ENCODE data around the gene FKBP9.
"Not testable (repeated sequence)": the region's sequence is repeated elsewhere in the genome, so short reads cannot be mapped to it uniquely, and the experiment has no call there.

FKBP9 gene

DNA sequence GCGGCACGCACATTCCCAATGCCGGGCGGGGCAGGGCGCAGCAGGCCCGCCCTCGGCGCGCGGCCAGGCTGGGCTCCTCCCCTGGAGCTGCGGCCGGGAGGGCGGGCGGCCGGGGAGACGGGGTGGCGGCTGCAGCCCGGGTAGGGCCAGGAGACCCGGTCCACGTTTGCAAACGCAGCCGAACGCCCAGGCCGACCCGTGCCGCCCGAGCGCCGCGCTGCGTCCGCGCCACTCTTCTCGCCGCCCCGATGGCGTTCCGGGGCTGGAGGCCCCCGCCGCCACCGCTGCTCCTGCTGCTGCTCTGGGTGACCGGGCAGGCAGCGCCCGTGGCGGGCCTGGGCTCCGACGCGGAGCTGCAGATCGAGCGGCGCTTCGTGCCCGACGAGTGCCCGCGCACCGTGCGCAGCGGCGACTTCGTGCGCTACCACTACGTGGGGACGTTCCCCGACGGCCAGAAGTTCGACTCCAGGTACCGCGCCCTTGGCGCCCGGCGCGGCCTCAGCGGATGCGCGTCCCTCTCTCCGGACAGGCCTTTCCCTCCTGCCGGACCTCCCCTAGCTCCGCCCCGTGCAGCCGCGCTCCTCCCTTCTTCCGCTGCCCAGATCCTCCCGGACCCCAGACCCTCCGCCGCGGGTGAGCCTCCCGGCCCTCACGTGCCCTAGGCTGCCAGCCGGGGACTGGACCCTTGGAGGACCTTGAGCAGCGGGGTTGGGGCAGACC lies at the start of gene FKBP9:
FKBP9 (plus strand) TSS at position 115 of the 720 bp plus-strand sequence; CDS start at position 249, 134 bp downstream.
- Mint-ChIP-seq H3K4me3 (peak within 1 kb of the TSS; percentile 83), H3K27ac (peak within 1 kb of the TSS; percentile 0), H3K9me3 (no peaks in the 10 kb centered on the region), H3K36me3 (ENCODE audit: low read depth) (peaks cover 3% of the 10 kb centered on the region), H3K27me3 (ENCODE audit: low read depth) (peaks cover 42% of the 10 kb centered on the region), H3K4me1 (ENCODE audit: low read depth) (peaks cover 4% of the 10 kb centered on the region)

GRCh38 chr7:32910195-32910594 lies 47.0 kb upstream of the FKBP9 start:
- Mint-ChIP-seq H3K4me3 (no peak overlapping the region), H3K9me3 (no peaks in the 10 kb centered on the region), H3K36me3 (ENCODE audit: low read depth) (peaks cover 9% of the 10 kb centered on the region), H3K27me3 (ENCODE audit: low read depth) (no peaks in the 10 kb centered on the region), H3K4me1 (ENCODE audit: low read depth) (peaks cover 8% of the 10 kb centered on the region), H3K27ac (no peak overlapping the region)

DNA sequence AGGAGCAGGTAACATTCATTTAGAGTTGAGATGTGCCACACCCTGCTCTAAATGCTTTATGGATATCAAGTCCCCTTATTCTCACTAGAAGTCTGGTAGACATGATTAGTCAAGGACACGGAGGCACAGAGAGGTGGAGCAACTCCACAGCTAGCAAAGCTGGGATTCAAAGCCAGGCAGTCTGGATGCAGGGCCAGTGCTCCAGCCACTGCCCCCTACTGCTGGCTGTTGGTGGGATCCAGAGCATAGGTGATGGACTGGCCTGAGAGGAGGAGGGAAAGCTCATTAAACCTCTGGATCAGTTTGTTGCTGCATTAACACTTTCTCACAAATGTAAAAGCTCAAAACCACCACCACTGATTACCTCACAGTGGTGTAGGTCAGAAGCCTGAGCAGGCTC lies 43.1 kb upstream of the FKBP9 start:
- H3K36me3 Mint-ChIP-seq (ENCODE audit: low read depth): peaks cover 19% of the 10 kb centered on the region
- peaks cover 7% of the 10 kb centered on the region for H3K4me1 Mint-ChIP-seq (ENCODE audit: low read depth)
- H3K4me3 Mint-ChIP-seq: no peak overlapping the region
- H3K9me3 Mint-ChIP-seq: no peaks in the 10 kb centered on the region
- no peak overlapping the region for H3K27ac Mint-ChIP-seq
- no peaks in the 10 kb centered on the region for H3K27me3 Mint-ChIP-seq (ENCODE audit: low read depth)

GRCh38 chr7:32915041-32915536 lies 42.2 kb upstream of the FKBP9 start:
- Mint-ChIP-seq H3K27ac (no peak overlapping the region), H3K9me3 (no peaks in the 10 kb centered on the region), H3K4me3 (no peak overlapping the region), H3K36me3 (ENCODE audit: low read depth) (peaks cover 19% of the 10 kb centered on the region), H3K27me3 (ENCODE audit: low read depth) (no peaks in the 10 kb centered on the region), H3K4me1 (ENCODE audit: low read depth) (peaks cover 7% of the 10 kb centered on the region)

DNA sequence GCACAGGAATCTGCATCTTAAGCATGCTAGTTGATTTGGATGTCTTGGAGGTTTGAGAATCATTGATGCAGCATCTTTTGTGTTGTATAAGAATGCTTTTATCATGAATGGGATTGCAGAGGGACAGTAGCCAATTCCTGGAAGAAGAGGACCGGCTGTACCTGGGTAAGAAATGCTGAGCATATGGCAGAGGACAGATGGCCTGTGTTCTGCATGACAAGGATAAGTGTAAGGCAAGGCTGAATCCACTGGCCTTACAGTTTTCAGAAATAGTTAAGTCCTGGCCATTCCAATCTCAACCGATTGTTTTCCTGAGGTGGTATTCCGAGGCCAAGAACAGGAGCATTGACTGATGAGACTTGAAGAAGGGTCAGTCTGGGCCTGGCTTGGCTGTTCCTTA lies 41.2 kb upstream of the FKBP9 start:
- no peak overlapping the region for H3K27ac Mint-ChIP-seq
- no peak overlapping the region for H3K4me3 Mint-ChIP-seq
- H3K36me3 Mint-ChIP-seq (ENCODE audit: low read depth): peaks cover 19% of the 10 kb centered on the region
- H3K9me3 Mint-ChIP-seq: no peaks in the 10 kb centered on the region
- no peaks in the 10 kb centered on the region for H3K27me3 Mint-ChIP-seq (ENCODE audit: low read depth)
- peaks cover 7% of the 10 kb centered on the region for H3K4me1 Mint-ChIP-seq (ENCODE audit: low read depth)

GRCh38 chr7:32916994-32917393 lies 40.2 kb upstream of the FKBP9 start:
- not testable (repeated sequence) for H3K4me1 Mint-ChIP-seq (ENCODE audit: low read depth); H3K27me3 Mint-ChIP-seq (ENCODE audit: low read depth); H3K9me3 Mint-ChIP-seq; H3K4me3 Mint-ChIP-seq; H3K27ac Mint-ChIP-seq
- peaks cover 21% of the 10 kb centered on the region for H3K36me3 Mint-ChIP-seq (ENCODE audit: low read depth)

DNA sequence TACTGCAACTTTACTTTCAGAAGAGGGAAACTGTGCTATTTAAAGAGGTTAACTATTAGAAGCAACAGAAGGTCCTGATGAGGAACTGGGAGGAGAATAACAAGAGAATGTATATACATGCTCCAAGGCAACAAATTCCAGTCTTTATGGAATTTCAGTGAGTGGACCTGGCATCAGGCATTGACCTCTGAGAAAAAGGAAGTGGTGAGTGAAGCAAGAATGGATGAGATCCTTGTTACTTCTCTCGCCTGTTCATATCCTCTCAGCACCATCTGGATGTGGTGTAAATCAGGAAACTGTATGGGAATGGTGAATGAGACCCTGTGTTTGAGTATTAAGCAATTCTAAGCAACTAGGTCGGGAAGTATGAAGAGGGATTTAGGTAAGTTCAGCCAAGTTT lies 35.3 kb upstream of the FKBP9 start:
- Mint-ChIP-seq H3K4me1 (ENCODE audit: low read depth) (peaks cover 2% of the 10 kb centered on the region), H3K9me3 (no peaks in the 10 kb centered on the region), H3K4me3 (no peak overlapping the region), H3K36me3 (ENCODE audit: low read depth) (peaks cover 11% of the 10 kb centered on the region), H3K27ac (no peak overlapping the region), H3K27me3 (ENCODE audit: low read depth) (no peaks in the 10 kb centered on the region)

DNA sequence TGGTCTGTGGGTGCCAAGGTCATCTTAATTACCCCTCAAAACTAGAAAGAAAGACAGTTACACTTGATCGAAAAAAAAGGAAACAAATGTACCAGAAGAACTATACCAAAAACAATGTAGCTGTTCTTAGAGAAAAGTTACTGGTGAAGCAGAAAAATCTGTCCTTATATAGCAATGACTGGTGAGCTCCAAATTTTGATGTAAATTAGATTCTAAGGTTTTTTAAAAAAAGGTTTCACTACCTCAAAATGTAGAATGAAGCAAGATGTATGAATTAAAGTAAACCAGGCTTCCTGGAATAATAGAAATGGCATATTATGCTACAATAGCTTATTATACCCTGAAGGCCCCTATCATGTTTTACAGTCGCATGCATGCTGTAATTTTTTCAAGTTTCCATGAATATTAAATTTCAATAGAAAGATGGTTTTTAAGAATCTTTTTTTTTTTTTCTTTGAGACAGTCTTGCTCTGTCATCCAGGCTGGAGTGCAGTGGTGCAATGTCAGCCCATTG lies 28.4 kb upstream of the FKBP9 start:
- H3K27me3 Mint-ChIP-seq (ENCODE audit: low read depth): no peaks in the 10 kb centered on the region
- no peaks in the 10 kb centered on the region for H3K4me1 Mint-ChIP-seq (ENCODE audit: low read depth)
- H3K9me3 Mint-ChIP-seq: no peaks in the 10 kb centered on the region
- no peak overlapping the region for H3K27ac Mint-ChIP-seq
- H3K4me3 Mint-ChIP-seq: no peak overlapping the region
- H3K36me3 Mint-ChIP-seq (ENCODE audit: low read depth): peaks cover 8% of the 10 kb centered on the region

- peaks cover 8% of the 10 kb centered on the region for H3K36me3 Mint-ChIP-seq (ENCODE audit: low read depth)
- H3K9me3 Mint-ChIP-seq: no peaks in the 10 kb centered on the region
- no peak overlapping the region for H3K4me3 Mint-ChIP-seq
- no peak overlapping the region for H3K27ac Mint-ChIP-seq
- H3K4me1 Mint-ChIP-seq (ENCODE audit: low read depth): no peaks in the 10 kb centered on the region
- H3K27me3 Mint-ChIP-seq (ENCODE audit: low read depth): no peaks in the 10 kb centered on the region
Measured at GRCh38 chr7:32929430-32930143, 27.7 kb upstream of the FKBP9 start.

GRCh38 chr7:32930378-32930777 lies 26.9 kb upstream of the FKBP9 start:
- Mint-ChIP-seq H3K4me1 (ENCODE audit: low read depth) (no peaks in the 10 kb centered on the region), H3K36me3 (ENCODE audit: low read depth) (peaks cover 8% of the 10 kb centered on the region), H3K27me3 (ENCODE audit: low read depth) (no peaks in the 10 kb centered on the region), H3K4me3 (no peak overlapping the region), H3K9me3 (no peaks in the 10 kb centered on the region), H3K27ac (no peak overlapping the region)

GRCh38 chr7:32935558-32935957 lies 21.7 kb upstream of the FKBP9 start:
- H3K9me3 Mint-ChIP-seq: no peaks in the 10 kb centered on the region
- H3K27ac Mint-ChIP-seq: no peak overlapping the region
- H3K27me3 Mint-ChIP-seq (ENCODE audit: low read depth): no peaks in the 10 kb centered on the region
- H3K4me1 Mint-ChIP-seq (ENCODE audit: low read depth): peaks cover 5% of the 10 kb centered on the region
- no peak overlapping the region for H3K4me3 Mint-ChIP-seq
- H3K36me3 Mint-ChIP-seq (ENCODE audit: low read depth): peaks cover 9% of the 10 kb centered on the region

- no peak overlapping the region for H3K27ac Mint-ChIP-seq
- peaks cover 6% of the 10 kb centered on the region for H3K36me3 Mint-ChIP-seq (ENCODE audit: low read depth)
- peaks cover 12% of the 10 kb centered on the region for H3K4me1 Mint-ChIP-seq (ENCODE audit: low read depth)
- H3K4me3 Mint-ChIP-seq: no peak overlapping the region
- H3K9me3 Mint-ChIP-seq: no peaks in the 10 kb centered on the region
- no peaks in the 10 kb centered on the region for H3K27me3 Mint-ChIP-seq (ENCODE audit: low read depth)
Measured at GRCh38 chr7:32936689-32937088, 20.6 kb upstream of the FKBP9 start.

DNA sequence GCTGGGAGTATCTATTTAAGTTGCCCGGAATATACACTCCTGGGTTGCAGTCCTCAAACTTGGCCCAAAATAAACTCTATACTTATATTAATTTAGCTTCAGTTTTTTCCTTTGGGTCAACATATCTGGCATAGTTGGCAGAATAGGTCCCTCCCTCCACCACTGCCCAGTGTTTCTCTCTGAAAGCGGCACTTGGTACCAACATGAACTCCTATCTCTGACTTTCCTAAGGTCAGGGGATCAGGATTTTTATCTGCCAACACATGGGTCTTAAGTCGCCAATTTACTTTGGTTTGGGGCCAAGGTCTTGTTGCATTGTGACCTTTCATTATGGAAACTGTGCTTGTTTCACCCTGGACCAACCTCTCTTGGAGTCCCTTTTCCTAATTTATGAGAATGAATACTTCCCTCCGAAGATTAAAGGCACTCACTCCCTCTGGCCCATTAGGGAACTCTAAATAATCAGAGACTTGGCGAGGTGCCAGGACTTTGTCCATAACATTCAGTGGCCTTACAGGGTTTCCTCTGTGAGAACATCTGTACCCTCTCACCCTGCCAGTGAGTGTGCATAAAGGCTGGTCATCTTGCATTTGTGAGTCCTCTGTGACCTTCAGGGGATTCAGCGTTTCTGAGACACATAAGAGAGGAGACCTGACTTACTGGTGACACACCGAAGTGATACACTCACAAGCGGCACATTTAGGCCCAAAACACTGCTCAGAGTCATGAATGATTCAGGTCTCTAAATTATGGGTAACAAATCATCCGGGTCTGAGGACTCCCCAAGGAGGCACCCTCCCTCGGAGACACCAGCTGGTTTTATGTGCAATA lies 19.7 kb upstream of the FKBP9 start:
- peaks cover 18% of the 10 kb centered on the region for H3K4me1 Mint-ChIP-seq (ENCODE audit: low read depth)
- no peaks in the 10 kb centered on the region for H3K9me3 Mint-ChIP-seq
- peaks cover 8% of the 10 kb centered on the region for H3K36me3 Mint-ChIP-seq (ENCODE audit: low read depth)
- no peaks in the 10 kb centered on the region for H3K27me3 Mint-ChIP-seq (ENCODE audit: low read depth)
- no peak overlapping the region for H3K4me3 Mint-ChIP-seq
- H3K27ac Mint-ChIP-seq: no peak overlapping the region

- peaks cover 18% of the 10 kb centered on the region for H3K4me1 Mint-ChIP-seq (ENCODE audit: low read depth)
- H3K27me3 Mint-ChIP-seq (ENCODE audit: low read depth): peaks cover 11% of the 10 kb centered on the region
- no peak overlapping the region for H3K27ac Mint-ChIP-seq
Measured at GRCh38 chr7:32941181-32941580, 16.1 kb upstream of the FKBP9 start.

More at GRCh38 chr7:32941181-32941580, 16.1 kb upstream of the FKBP9 start:
- Mint-ChIP-seq H3K9me3 (peaks cover 9% of the 10 kb centered on the region), H3K4me3 (peak overlapping the region; percentile 95), H3K36me3 (ENCODE audit: low read depth) (peaks cover 8% of the 10 kb centered on the region)

Measured in T-helper 1 cell treated with Interleukin-12 subunit alpha and Interleukin-12 subunit beta and Interleukin-4 antibody, amounts not matched to agents 30 μg/mL and 1 μg/mL, for 36 hours (primary cell).